ENCODE data around the gene NAA50. TPM values are rescaled to one million over a fixed set of nuclear protein-coding genes. Genes with fewer than 3 reads are reported as not detected.

The NAA50 gene
- total and polyA plus RNA-seq, 2 of the 13 experiments (the other 11 are each of a cell fraction or from before 2014, with no cell fraction given): 30.2 to 233 TPM

GRCh38 chr3:113783463-113783862, 37.4 kb upstream of the NAA50 start:
- in situ Hi-C loops (cut with HindIII; ENCODE audit: extremely low pct_ligation_motif_present, low pct_unique_long_range_greater_than_20kb) (no loop called here), intact Hi-C loops (cut with micrococcal nuclease; ENCODE audit: unreplicated experiment) (no loop called here)

GRCh38 chr3:113776564-113776963, 30.5 kb upstream of the NAA50 start:
- ChIA-PET CTCF (ENCODE audit: low intra/inter-chr PET ratio, low total read pairs) (no interaction called here), POLR2A (no interaction called here)
- FAIRE-seq (no peak), DNase-seq (ENCODE audit: low spot score) (no peak), ATAC-seq (no peak)
- WGBS (ENCODE audit: low lambda C conversion rate): 95% methylated on average over 3 of the region's 3 CpGs
- Histone ChIP-seq H3K79me2 (ENCODE audit: insufficient read depth, low read length) (peaks cover 3% of the 10 kb centered on the region), H4K20me1 (ENCODE audit: insufficient read depth, low read length) (no peaks in the 10 kb centered on the region; the same call in 1 of the 2 replicates), H3K9me3 (ENCODE audit: low read length) (no peaks in the 10 kb centered on the region), H3K9ac (ENCODE audit: insufficient read depth, low read depth, low read length) (no peak overlapping the region), H3K4me2 (ENCODE audit: low read depth, low read length) (no peak overlapping the region), H3K4me3 (replicated peaks in 1 of 3; ENCODE audit: insufficient read depth in 1 of 3, low read depth in 2 of 3, low read length in 3 of 3) (no peak overlapping the region), H3K27me3 (ENCODE audit: control insufficient read depth in 1 of 2, insufficient read depth in 2 of 2, low read length in 2 of 2) (no peaks in the 10 kb centered on the region), H3K27ac (ENCODE audit: extremely low read length, insufficient read depth, low read length) (no peak overlapping the region), H2AFZ (ENCODE audit: low read length) (no peak overlapping the region), H3K36me3 (replicated peaks in 1 of 2; ENCODE audit: control insufficient read depth in 1 of 2, insufficient read depth in 2 of 2, low read length in 2 of 2) (peaks cover 0 to 3% of the 10 kb centered on the region in 2 experiments; a peak in 2 of 5 replicates), H3K4me1 (ENCODE audit: insufficient read depth, low read length) (peaks cover 19% of the 10 kb centered on the region)
- intact Hi-C loops (cut with micrococcal nuclease; ENCODE audit: unreplicated experiment): no loop called here
- in situ Hi-C loops (cut with HindIII; ENCODE audit: extremely low pct_ligation_motif_present, low pct_unique_long_range_greater_than_20kb): no loop called here
- TF ChIP-seq ZSCAN20 (CRISPR knock-in tag; IDR thresholded peaks at IDR 0.05; ENCODE audit: borderline replicate concordance) (no peak), RNF2 (conservative IDR thresholded peaks at IDR 0.05; ENCODE audit: low read depth) (no peak), KLF16 (CRISPR knock-in tag; IDR thresholded peaks at IDR 0.05) (no peak), FOXM1 (CRISPR knock-in tag; IDR thresholded peaks at IDR 0.05) (no peak), HOXA5 (CRISPR knock-in tag; IDR thresholded peaks at IDR 0.05) (no peak), ZC3H4 (CRISPR knock-in tag; IDR thresholded peaks at IDR 0.05; ENCODE audit: borderline replicate concordance) (no peak), ZNF747 (CRISPR knock-in tag; IDR thresholded peaks at IDR 0.05; ENCODE audit: borderline replicate concordance) (no peak), FUBP1 (CRISPR knock-in tag; IDR thresholded peaks at IDR 0.05; ENCODE audit: borderline replicate concordance) (no peak), ZBTB7B (CRISPR knock-in tag; IDR thresholded peaks at IDR 0.05) (no peak), NCOA1 (CRISPR knock-in tag; IDR thresholded peaks at IDR 0.05) (no peak), ZNF570 (CRISPR knock-in tag; IDR thresholded peaks at IDR 0.05; ENCODE audit: borderline replicate concordance) (no peak)
- TF ChIP-seq, protein P1, sequence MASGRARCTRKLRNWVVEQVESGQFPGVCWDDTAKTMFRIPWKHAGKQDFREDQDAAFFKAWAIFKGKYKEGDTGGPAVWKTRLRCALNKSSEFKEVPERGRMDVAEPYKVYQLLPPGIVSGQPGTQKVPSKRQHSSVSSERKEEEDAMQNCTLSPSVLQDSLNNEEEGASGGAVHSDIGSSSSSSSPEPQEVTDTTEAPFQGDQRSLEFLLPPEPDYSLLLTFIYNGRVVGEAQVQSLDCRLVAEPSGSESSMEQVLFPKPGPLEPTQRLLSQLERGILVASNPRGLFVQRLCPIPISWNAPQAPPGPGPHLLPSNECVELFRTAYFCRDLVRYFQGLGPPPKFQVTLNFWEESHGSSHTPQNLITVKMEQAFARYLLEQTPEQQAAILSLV (CRISPR knock-in tag; IDR thresholded peaks at IDR 0.05; ENCODE audit: borderline replicate concordance): no peak
- BruUV-seq (replicated peaks): no TSS peak

More at GRCh38 chr3:113783463-113783862, 37.4 kb upstream of the NAA50 start:
- peak; percentile 67 for TF ChIP-seq ATF7 (IDR thresholded peaks at IDR 0.05)
- no peak for TF ChIP-seq ATF7 (CRISPR knock-in tag; IDR thresholded peaks at IDR 0.05)
- TF ChIP-seq KAT8 (CRISPR knock-in tag; IDR thresholded peaks at IDR 0.05): no peak
- TF ChIP-seq ZNF549 (CRISPR knock-in tag; IDR thresholded peaks at IDR 0.05): no peak
- H3K36me3 ChIP-seq (replicated peaks in 1 of 2; ENCODE audit: control insufficient read depth in 1 of 2, insufficient read depth in 2 of 2, low read length in 2 of 2): peaks cover 4 to 16% of the 10 kb centered on the region in 2 experiments
- H3K4me1 ChIP-seq (ENCODE audit: insufficient read depth, low read length): peaks cover 4% of the 10 kb centered on the region; the same call in 1 of the 2 replicates
- ATAC-seq (no peak), FAIRE-seq (no peak), DNase-seq (ENCODE audit: low spot score) (no peak)
- BruUV-seq (replicated peaks): no TSS peak
- ChIA-PET POLR2A (no interaction called here), CTCF (ENCODE audit: low intra/inter-chr PET ratio, low total read pairs) (no interaction called here)
- H3K9me3 ChIP-seq (ENCODE audit: low read length): no peaks in the 10 kb centered on the region
- H3K4me3 ChIP-seq (replicated peaks in 1 of 3; ENCODE audit: insufficient read depth in 1 of 3, low read depth in 2 of 3, low read length in 3 of 3): no peak overlapping the region
- H3K9ac ChIP-seq (ENCODE audit: insufficient read depth, low read depth, low read length): no peak overlapping the region
- no peaks in the 10 kb centered on the region for H3K79me2 ChIP-seq (ENCODE audit: insufficient read depth, low read length)
- no peaks in the 10 kb centered on the region; the same call in 1 of the 2 replicates for H4K20me1 ChIP-seq (ENCODE audit: insufficient read depth, low read length)
- H3K27ac ChIP-seq (ENCODE audit: extremely low read length, insufficient read depth, low read length): no peak overlapping the region
- no peaks in the 10 kb centered on the region for H3K27me3 ChIP-seq (ENCODE audit: control insufficient read depth in 1 of 2, insufficient read depth in 2 of 2, low read length in 2 of 2)
- no peak overlapping the region for H3K4me2 ChIP-seq (ENCODE audit: low read depth, low read length)
- no peak overlapping the region for H2AFZ ChIP-seq (ENCODE audit: low read length)

All from HepG2 (cell line).